M059J (cell line): ENCODE data around the gene POTEB. TPM values are rescaled to one million over a fixed set of nuclear protein-coding genes. Genes with fewer than 3 reads are reported as not detected.
"Not testable (repeated sequence)": the region's sequence is repeated elsewhere in the genome, so short reads cannot be mapped to it uniquely, and the experiment has no call there.

ENCODE experiments used
- DNase-seq: peaks from one replicate; pipeline ENCODE4 v3.0.0-alpha.2; 2012; ENCODE audit warnings: low read depth
- total RNA-seq: library from RNA; depleted of rRNA; stranded (reverse); fragments of >200 nt; shearing (Covaris generic); gene quantifications from 2 replicates; pipeline ENCODE4 v1.2.3, GENCODE V29; 2014; rRNA removed

The POTEB gene
- total RNA-seq, result not detected in 2 replicates

DNA sequence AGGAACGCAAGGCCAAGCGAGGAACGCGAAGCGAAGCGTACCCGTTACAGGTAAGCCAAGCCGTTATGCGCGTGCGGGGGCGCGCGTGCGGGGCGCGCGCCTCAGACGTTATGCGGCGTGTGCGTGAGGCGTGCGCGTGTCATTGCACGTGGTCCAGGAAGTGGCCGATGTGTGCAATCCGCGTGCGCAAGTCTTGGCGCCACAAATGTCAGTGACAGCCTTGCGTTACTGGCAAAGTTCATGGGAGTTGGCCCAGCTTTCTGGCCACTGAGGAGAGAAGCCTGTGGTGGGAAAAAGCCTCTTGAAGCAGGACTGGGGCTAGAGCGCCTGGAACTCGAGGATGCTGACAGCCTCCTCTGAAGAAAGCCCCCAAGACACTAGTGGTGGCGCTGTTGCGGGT lies at the start of gene POTEB:
Gene POTEB, minus strand, starts transcription at position 101 of the 400 bp plus-strand sequence. CDS start 489 bp downstream, outside the sequence.
- not testable (repeated sequence) for DNase-seq

DNA sequence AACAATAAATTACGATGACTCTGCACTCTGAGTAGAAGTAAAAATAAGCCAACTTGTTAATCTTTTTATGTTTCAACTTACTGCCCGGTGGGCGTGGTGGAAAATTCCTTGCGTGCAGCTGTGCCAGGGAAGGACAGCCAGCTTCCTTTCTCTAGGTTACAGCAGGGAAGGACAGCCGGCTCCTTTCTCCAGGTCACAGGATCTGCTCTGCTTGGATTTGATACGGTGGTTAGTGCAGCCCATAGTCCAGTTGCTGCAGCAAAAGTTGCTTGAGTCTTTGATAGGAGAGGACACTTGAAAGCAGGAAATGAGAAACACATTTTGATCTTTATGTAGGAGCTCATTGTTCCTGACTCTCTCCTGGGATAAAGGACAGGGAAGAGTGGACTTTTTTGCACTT lies 13.4 kb upstream of the POTEB start:
- not testable (repeated sequence) for DNase-seq

- not testable (repeated sequence) for DNase-seq
Observed at GRCh38 chr15:21889542-21889941, 12.0 kb upstream of the POTEB start.

DNA sequence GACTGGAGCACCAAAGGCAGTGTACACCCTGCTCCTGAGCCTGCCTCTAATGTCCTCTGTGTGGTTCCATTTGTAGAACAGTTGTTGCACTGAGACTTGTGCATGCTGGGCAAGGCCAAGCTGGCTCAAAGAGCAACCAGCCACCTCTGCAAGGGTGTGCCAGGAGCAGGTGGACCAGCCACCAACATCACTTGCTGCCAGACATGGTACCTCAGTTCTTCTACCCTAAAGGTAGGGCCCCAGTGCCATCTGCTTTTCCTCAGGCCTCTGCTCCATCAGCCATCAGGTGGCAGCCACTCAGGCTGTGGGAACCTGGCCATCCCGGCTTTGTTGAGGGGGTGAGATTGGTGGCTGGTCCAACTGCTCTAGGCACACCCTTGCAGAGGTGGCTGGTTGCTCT lies 38.7 kb downstream of the POTEB start:
- DNase-seq, result not testable (repeated sequence)

Other genes starting within 250 kb of the POTEB start
- gene OR4M2, start 202.8 kb upstream of the POTEB start, total RNA-seq, result not detected in 2 replicates